ENCODE results near the gene WNT11.

The WNT11 gene

DNA sequence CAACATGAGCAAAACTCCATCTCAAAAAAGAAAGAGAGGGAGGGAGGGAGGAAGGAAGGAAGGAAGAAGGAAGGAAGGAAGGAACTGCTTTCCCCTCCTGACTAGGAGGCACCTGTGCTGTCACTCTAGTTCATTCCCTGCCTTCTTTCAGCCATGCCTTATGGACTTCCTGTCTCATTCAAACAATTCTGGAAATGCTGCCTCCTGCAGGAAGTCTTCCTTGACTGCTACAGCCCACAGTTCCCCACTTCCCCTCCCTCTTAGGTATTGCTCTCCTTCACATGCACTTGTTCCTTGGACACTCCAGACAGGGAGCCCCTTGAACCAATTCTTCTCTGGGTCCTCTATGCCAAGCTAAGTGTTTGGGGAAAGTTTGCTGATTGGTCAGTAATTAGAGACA is 31.6 kb upstream of the WNT11 start:
- peaks cover 2% of the 10 kb centered on the region for H3K27me3 ChIP-seq (replicated peaks)
- TF ChIP-seq, protein P1, sequence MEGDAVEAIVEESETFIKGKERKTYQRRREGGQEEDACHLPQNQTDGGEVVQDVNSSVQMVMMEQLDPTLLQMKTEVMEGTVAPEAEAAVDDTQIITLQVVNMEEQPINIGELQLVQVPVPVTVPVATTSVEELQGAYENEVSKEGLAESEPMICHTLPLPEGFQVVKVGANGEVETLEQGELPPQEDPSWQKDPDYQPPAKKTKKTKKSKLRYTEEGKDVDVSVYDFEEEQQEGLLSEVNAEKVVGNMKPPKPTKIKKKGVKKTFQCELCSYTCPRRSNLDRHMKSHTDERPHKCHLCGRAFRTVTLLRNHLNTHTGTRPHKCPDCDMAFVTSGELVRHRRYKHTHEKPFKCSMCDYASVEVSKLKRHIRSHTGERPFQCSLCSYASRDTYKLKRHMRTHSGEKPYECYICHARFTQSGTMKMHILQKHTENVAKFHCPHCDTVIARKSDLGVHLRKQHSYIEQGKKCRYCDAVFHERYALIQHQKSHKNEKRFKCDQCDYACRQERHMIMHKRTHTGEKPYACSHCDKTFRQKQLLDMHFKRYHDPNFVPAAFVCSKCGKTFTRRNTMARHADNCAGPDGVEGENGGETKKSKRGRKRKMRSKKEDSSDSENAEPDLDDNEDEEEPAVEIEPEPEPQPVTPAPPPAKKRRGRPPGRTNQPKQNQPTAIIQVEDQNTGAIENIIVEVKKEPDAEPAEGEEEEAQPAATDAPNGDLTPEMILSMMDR (IDR thresholded peaks at IDR 0.05; ENCODE audit: low read depth, low read length, missing control alignments): peak; percentile 37
- H3K36me3 ChIP-seq (replicated peaks): no peaks in the 10 kb centered on the region
- in situ Hi-C loops (cut with HindIII; ENCODE audit: low pct_ligation_motif_present, low sequenced_read_pairs): no loop called here
- H3K27ac ChIP-seq: no peak overlapping the region
- H3K4me3 ChIP-seq (ENCODE audit: low read depth, low read length): no peak overlapping the region
- no peak for DNase-seq

DNA sequence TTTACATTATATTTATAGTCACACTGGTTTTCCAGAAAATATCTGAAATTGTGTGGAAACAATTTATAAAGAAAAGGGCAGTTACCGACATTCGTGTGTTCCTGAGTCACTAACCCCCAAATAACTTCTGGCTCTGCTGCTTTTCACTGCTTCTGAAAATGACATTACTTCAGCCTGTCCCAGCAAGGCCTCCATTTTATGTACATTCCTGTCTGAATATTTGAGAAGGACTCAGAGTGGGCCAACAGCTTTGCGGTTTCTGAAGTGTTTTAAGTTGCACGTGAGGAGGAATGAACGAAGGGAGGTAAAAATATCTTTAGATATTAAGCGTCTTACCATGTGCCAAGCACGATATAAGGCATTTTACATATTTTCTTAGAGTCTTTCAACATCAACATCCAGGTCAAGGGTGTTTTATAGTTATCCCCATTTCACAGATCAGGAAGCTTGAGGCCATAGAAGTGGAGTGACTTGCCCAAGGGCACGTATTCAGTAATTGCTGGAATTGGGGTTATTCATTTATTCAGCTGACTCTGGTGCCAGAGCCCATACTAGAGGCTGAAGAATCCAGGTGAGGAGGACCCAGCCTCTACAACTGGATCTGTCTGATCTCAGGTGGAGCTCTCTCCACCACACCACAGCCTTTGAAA is 30.8 kb upstream of the WNT11 start:
- in situ Hi-C loops (cut with HindIII; ENCODE audit: low pct_ligation_motif_present, low sequenced_read_pairs): no loop called here
- H3K27me3 ChIP-seq (replicated peaks): no peaks in the 10 kb centered on the region
- no peak for DNase-seq
- no peaks in the 10 kb centered on the region for H3K36me3 ChIP-seq (replicated peaks)
- H3K27ac ChIP-seq: no peak overlapping the region
- no peak overlapping the region for H3K4me3 ChIP-seq (ENCODE audit: low read depth, low read length)
- TF ChIP-seq, protein P1 (IDR thresholded peaks at IDR 0.05; ENCODE audit: low read depth, low read length, missing control alignments): no peak

DNA sequence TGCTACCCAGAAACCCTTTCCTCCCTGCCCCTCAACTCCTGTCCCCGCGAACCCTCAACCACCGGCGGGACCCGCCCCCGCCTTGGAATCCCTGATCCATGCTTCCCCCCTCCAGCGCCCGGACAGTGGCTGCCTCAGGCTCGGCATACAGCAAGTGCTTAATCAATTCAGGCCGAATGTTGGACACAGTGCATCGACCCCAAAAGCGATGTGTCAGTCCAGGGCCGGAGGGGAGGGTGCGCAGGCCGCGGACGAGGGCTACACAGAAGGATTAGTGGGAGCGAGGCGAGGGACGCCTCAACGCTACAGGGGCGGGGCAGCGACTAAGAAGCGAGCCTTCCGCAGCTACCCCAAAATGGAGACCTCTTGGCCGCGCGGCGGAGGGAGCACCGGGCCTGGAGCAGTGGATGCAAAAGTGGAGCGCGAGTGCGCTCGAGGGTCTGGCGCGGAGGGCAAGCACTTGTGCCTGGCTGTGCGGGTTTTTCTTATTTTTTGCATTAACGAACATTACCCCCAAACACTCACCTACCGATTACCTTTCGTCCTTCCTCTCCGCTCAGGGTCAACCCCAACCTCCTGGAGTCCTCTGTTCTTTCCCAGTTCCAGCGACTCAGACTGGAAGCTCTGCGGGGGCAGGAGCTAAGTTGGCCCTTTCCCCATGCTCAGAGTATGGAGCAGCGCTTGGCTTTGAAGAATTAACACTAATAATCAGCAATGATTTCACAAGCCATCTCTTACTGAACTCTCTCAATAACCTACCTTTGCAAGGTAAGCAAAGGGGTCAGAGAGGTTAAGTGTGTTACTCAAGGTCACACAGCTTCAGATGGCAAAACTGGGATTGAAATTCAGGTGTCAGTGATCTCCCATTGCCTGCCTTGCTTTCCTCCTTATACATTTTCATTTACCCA is 30.0 kb upstream of the WNT11 start:
- in situ Hi-C loops (cut with HindIII; ENCODE audit: low pct_ligation_motif_present, low sequenced_read_pairs): no loop called here
- H3K36me3 ChIP-seq (replicated peaks): no peaks in the 10 kb centered on the region
- TF ChIP-seq, protein P1 (IDR thresholded peaks at IDR 0.05; ENCODE audit: low read depth, low read length, missing control alignments): no peak
- no peak overlapping the region for H3K27ac ChIP-seq
- DNase-seq: peak; percentile 33
- no peaks in the 10 kb centered on the region for H3K27me3 ChIP-seq (replicated peaks)
- H3K4me3 ChIP-seq (ENCODE audit: low read depth, low read length): peak overlapping the region; percentile 90

DNA sequence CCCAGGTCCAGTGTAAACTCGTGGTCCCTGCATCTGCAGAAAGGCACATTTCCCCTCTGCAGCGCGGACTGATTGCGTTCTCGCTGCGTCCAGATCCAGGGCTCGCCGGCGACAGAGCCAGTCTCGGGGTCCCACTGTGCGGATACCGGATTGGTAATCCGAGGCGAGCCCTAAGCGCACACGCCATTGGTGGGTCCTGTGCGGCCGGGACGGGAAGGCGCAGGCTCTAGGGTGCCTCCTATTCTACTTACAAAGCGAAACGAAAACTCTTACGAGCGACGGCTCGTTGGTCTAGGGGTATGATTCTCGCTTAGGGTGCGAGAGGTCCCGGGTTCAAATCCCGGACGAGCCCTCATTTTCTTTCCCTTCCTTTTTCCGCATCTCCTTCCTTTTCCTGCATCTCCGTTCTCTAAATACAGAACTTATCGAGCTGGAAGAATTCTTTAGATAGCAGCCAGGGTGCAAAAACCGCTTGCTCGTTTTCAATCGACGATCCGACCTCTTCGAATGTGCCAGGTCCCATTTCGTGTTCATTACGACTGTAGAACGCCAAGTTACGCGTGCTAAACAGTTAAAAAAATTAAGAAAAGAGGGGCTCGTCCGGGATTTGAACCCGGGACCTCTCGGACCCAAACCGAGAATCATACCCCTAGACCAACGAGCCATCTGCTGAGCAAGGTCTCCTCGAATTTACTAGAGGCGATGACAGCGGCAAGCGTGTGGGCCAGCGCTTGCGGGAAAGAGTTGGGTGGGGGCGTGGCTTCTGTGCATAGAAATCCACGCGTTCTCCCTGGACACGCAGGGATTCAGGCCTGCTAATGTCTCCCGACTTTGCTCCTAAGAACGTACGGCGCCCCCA is 29.2 kb upstream of the WNT11 start:
- H3K27me3 ChIP-seq (replicated peaks): peaks cover 2% of the 10 kb centered on the region
- in situ Hi-C loops (cut with HindIII; ENCODE audit: low pct_ligation_motif_present, low sequenced_read_pairs): no loop called here
- TF ChIP-seq, protein P1 (IDR thresholded peaks at IDR 0.05; ENCODE audit: low read depth, low read length, missing control alignments): no peak
- H3K4me3 ChIP-seq (ENCODE audit: low read depth, low read length): peak overlapping the region; percentile 90
- H3K27ac ChIP-seq: peak overlapping the region; percentile 63
- DNase-seq: peak; percentile 88
- no peaks in the 10 kb centered on the region for H3K36me3 ChIP-seq (replicated peaks)

DNA sequence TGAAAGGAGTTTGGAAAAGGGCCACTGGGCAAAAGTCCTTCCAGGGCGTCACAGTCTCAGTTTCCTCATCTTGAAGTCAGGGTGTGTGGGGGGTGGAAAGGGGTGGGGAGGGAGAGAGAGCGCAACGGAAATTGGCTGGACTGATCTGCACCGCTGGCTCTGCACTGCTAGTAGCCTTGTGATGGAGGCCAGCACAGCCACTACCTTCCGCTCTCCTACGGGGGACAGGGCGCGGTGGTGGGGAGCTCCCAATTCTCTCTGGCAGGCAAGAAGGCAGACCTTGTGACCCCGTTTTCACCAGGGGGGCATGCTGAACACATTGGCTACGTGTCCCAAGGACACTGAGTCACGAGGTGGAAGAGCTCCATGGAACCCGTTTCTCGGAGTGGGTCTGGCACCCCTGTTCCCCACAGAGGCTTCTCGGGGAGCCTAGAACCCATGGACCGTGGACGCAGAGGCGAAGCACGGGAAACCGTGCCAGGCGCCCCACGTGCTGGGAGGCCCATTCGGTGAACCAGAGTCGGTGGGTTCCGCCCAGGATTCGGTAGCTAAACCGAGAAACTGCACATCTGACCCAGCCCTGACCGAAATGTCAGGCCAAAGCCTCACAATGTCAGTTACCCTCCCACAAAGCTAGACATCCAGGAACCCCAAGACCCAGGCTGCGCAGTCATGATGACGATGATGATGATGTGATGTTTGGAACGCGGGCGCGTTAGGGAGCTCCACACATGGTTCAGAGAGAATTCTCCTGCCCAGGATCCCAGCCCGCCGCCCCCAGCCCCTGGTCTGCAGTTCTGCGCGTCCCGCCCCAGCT is 28.3 kb upstream of the WNT11 start:
- TF ChIP-seq, protein P1 (IDR thresholded peaks at IDR 0.05; ENCODE audit: low read depth, low read length, missing control alignments): no peak
- Histone ChIP-seq H3K4me3 (ENCODE audit: low read depth, low read length) (peak overlapping the region; percentile 90), H3K27me3 (replicated peaks) (peaks cover 2% of the 10 kb centered on the region), H3K27ac (peak overlapping the region; percentile 63), H3K36me3 (replicated peaks) (no peaks in the 10 kb centered on the region)
- in situ Hi-C loops (cut with HindIII; ENCODE audit: low pct_ligation_motif_present, low sequenced_read_pairs): no loop called here
- DNase-seq: no peak

Data from brain microvascular endothelial cell (primary cell).